Activated T-cell treated with anti-CD3 and anti-CD28 coated beads, Interleukin-2, amount 50 U/mL, for 4 hours (primary cell): ENCODE data around the gene RAB8A. TPM values are rescaled to one million over a fixed set of nuclear protein-coding genes. Genes with fewer than 3 reads are reported as not detected.
"Not testable (repeated sequence)": the region's sequence is repeated elsewhere in the genome, so short reads cannot be mapped to it uniquely, and the experiment has no call there.

Source experiments
- ATAC-seq, 2 donors: fragments of 200-7000 bp; cut with Tn5 transposase; one replicate each; pipeline ENCODE4 v1.10.0; 2021
- DNase-seq: peaks from one replicate; pipeline ENCODE4 v3.0.0-alpha.2; 2020
- H3K27me3 Mint-ChIP-seq: one replicate; pipeline ENCODE4 v1.8.0; 2021; ENCODE audit warnings: low read depth, mixed read lengths
- H3K36me3 Mint-ChIP-seq: one replicate; pipeline ENCODE4 v1.8.0; 2022; ENCODE audit warnings: mixed read lengths; ENCODE audit not compliant: insufficient read depth
- H3K4me1 Mint-ChIP-seq: one replicate; pipeline ENCODE4 v1.8.0; 2021; ENCODE audit warnings: low read depth, mixed read lengths
- H3K4me3 Mint-ChIP-seq: one replicate; pipeline ENCODE4 v1.8.0; 2021; ENCODE audit warnings: mild to moderate bottlenecking, moderate library complexity, mixed read lengths
- H3K9me3 Mint-ChIP-seq: one replicate; pipeline ENCODE4 v1.8.0; 2021; ENCODE audit warnings: mixed read lengths
- total RNA-seq, 3 donors: library from RNA; stranded (reverse); gene quantifications; one replicate each; pipeline ENCODE4 v1.2.1, GENCODE V29; 2021

RAB8A gene
- total RNA-seq, 3 donors from 2014 or later: 140 to 167 (median 153) TPM

DNA sequence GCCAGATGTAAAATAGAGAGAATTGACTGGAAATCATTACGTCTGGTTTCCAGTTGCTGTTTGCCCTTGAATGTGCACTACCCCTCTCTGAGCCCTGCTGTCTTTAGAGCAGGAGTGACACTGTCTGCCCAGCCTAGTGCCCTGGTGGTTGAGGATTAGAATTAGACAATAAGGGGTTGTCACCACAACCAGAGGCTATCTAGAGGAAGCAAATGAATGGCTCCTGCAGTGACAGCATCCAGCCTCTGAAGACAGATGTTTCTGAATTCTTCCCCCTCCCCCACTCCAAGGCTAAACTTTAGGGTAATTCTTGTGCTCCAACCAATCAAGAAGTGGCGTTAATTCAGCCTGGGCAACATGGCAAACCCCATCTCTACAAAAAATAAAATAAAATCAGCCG, 2.0 kb downstream of the RAB8A start:
- no peaks in the 10 kb centered on the region for H3K27me3 Mint-ChIP-seq
- peak overlapping the region; percentile 65 for H3K4me3 Mint-ChIP-seq
- no peak for ATAC-seq
- DNase-seq: no peak
- H3K9me3 Mint-ChIP-seq: no peaks in the 10 kb centered on the region
- peaks cover 13% of the 10 kb centered on the region for H3K36me3 Mint-ChIP-seq
- peaks cover 55% of the 10 kb centered on the region for H3K4me1 Mint-ChIP-seq

DNA sequence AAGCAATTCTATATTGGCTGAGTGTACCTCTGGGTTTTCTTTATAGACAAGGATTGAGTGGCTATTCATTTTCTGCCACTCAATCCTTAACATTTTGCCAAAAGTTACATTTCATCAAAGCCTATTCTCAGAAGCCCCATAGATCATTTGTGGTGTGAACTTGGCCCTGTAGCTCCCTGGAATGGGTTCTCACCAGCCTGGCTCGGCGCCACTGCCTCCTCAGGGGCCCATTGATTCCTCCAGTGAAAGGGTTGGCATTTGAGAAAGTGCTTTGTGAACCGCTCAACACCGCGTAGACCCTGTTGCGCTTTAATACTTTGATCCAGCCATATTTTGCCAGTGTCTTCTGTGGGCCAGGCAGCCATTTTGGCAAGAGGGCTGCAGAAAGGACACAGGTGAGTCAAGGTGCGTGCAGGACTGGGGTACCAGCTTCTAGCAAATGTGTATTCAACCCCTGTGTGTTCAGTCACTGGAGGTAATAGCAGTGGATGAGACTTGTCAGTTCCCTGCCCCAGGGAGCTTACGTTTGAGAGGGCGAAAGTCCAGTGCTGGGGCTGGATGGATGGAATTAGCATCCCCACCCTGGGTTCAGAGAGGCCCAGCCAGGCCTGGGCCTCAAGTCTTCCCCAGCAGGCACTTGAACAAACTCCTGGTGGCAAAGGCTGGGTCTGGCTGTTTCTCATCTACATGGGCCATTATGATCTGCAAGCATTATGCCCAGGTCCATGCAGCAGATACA, 3.8 kb downstream of the RAB8A start:
- Mint-ChIP-seq H3K4me3 (peak overlapping the region; percentile 31), H3K27me3 (no peaks in the 10 kb centered on the region), H3K9me3 (no peaks in the 10 kb centered on the region), H3K36me3 (peaks cover 18% of the 10 kb centered on the region), H3K4me1 (peaks cover 68% of the 10 kb centered on the region)
- no peak for DNase-seq
- ATAC-seq: no peak

DNA sequence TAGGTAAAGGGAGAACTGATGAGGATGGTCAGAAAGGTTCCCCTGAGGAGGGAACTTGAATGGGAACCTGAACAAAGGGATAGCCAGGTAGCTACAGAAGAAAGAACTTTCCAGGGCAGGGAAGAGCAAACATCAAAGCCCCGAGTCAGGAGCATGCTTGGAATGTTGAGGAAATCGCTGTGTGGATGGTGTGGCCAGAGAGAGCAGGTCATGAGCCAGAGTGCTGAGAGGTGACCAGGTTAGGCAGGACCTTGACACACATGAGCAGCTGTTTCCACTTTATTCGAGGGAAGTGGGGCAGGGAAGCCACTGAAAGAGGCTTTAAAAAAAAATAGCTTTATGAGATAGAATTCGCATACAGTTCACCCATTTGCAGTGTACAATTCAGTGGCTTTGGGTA, 4.4 kb downstream of the RAB8A start:
- no peak for ATAC-seq
- peaks cover 18% of the 10 kb centered on the region for H3K36me3 Mint-ChIP-seq
- DNase-seq: no peak
- no peak overlapping the region for H3K4me3 Mint-ChIP-seq
- no peaks in the 10 kb centered on the region for H3K27me3 Mint-ChIP-seq
- peaks cover 66% of the 10 kb centered on the region for H3K4me1 Mint-ChIP-seq
- no peaks in the 10 kb centered on the region for H3K9me3 Mint-ChIP-seq

DNA sequence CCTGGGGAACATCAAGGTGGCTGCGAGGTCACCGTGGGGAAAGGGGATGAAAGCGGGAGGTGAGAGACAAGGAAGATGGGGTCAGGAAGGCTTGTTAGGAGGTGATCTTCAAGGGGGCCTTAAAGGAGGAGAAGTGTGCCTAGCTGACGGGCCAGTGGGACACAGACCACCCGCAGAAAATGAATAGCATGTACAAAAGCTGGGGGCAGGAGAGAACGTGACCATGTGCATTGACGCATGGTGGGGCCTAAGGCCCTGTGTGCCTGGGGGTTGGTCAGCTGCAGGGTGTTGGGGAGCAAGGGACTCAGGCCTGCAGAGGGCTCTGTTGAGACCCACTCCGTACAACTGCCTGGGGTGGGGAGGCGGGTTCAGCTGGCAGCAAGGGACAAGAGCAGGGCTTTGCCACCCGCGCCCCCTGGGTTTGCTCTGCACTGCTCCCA, 5.9 kb downstream of the RAB8A start:
- DNase-seq: no peak
- ATAC-seq: no peak
- H3K36me3 Mint-ChIP-seq: peaks cover 23% of the 10 kb centered on the region

DNA sequence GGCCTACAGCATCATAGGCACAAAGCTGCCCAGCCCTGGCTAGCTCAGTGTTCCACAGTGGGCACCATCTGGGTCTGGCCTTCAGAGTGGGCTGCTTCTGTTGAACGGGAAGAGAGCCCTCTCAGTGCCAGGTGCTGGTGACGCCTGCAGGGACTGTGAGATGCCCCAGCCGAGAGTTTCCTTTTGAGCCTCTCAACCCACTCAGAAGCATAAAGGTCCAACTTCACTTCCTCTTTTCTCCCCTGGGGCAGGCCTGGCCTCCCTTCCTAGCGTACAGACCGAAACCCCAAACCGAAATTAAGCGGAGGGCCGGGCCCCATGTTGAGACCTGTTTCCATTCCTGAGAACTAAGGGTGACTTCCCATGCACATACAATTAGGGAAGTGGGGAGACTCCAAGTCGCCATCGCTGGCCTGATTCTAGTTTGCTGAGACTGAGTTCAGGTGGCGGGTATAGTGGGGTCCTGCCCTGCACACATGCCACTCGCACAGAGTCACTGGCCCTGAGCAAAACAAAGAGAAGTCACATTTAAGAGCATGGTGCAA, 6.9 kb downstream of the RAB8A start:
- Mint-ChIP-seq H3K4me1 (peaks cover 53% of the 10 kb centered on the region), H3K4me3 (peak overlapping the region; percentile 32), H3K9me3 (no peaks in the 10 kb centered on the region), H3K36me3 (peaks cover 22% of the 10 kb centered on the region), H3K27me3 (no peaks in the 10 kb centered on the region)
- DNase-seq (no peak), ATAC-seq (peak; percentile 63 to 77)

More for the DNA sequence above, 5.9 kb downstream of the RAB8A start:
- no peaks in the 10 kb centered on the region for H3K9me3 Mint-ChIP-seq
- H3K27me3 Mint-ChIP-seq: no peaks in the 10 kb centered on the region
- H3K4me1 Mint-ChIP-seq: peaks cover 60% of the 10 kb centered on the region
- peak overlapping the region; percentile 60 for H3K4me3 Mint-ChIP-seq

DNA sequence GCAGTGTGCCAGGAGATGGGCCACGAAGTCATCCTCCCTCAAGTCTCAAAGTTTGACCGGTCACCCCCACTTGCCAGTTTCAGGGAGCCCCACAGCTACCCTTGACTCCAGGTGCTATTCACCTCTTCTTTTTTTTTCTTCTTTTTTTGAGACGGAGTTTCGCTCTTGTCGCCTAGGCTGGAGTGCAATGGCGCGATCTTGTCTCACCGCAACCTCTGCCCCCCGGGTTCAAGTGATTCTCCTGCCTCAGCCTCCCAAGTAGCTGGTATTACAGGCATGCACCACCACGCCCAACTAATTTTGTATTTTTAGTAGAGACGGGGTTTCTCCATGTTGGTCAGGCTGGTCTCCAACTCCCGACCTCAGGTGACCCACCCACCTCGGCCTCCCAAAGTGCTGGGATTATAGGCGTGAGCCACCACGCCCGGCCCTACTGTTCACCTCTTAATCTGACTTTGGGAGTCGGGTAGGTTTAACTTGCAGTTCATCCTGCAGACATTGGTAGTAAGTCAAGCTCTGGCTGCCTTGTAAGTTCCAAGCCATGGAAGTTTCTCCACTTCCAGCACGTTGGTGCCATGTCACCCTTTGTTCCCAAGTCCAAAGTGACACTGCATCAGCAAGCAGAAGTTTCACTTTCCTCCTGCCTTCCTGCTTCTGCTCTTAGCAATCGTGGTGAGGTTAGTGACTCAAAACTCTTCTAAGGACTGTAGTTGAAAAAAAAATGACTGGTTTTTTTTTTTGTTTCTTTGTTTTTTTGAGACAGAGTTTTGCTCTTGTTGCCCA, 7.6 kb downstream of the RAB8A start:
- not testable (repeated sequence) for H3K9me3 Mint-ChIP-seq, H3K27me3 Mint-ChIP-seq, DNase-seq
- peak overlapping the region; percentile 49 for H3K4me3 Mint-ChIP-seq
- peaks cover 20% of the 10 kb centered on the region for H3K36me3 Mint-ChIP-seq
- H3K4me1 Mint-ChIP-seq: peaks cover 49% of the 10 kb centered on the region
- ATAC-seq: peak; percentile 71 to 74

DNA sequence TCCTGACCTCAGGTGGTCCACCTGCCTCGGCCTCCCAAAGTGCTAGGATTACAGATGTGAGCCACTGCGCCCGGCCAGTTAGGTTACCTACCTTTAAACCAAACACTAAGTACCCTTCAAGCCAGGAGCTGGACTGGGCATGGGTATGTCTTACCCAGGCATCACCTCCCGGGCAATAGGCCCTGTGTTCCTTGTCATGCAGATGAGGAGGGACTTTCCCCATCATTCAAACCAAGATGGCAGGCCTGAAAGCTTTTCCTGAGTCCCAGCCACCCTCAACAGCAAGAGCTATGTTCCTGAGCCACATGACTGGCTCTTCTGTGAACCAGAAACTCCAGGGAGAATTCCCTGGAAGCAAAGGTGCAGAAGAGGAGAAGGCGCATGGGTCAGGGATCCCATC, 9.5 kb downstream of the RAB8A start:
- DNase-seq: no peak
- H3K9me3 Mint-ChIP-seq: no peaks in the 10 kb centered on the region
- H3K4me3 Mint-ChIP-seq: no peak overlapping the region
- H3K36me3 Mint-ChIP-seq: peaks cover 21% of the 10 kb centered on the region
- peaks cover 36% of the 10 kb centered on the region for H3K4me1 Mint-ChIP-seq
- no peak for ATAC-seq
- H3K27me3 Mint-ChIP-seq: no peaks in the 10 kb centered on the region

DNA sequence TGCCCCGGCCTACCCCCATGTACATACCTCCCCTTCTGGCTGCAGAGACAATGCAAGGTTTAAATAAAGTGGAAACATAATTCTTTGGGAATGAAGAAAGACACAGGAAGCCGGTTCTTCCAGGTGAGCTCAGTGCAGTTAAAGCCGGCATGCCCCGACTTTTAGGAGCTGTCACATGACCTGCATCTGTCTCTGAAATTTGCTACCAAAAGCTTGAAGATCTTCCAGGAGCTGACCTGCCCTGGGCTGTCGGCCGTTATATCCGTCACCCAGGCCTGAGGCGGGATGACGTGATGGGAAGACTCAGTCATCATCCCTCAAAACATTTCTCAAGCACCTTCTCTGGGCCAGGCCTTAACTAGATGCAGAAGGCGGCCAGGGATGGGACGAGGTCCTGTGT, 10.3 kb downstream of the RAB8A start:
- Mint-ChIP-seq H3K4me1 (peaks cover 31% of the 10 kb centered on the region), H3K27me3 (no peaks in the 10 kb centered on the region), H3K9me3 (no peaks in the 10 kb centered on the region), H3K36me3 (peaks cover 26% of the 10 kb centered on the region), H3K4me3 (no peak overlapping the region)
- DNase-seq (no peak), ATAC-seq (no peak)

DNA sequence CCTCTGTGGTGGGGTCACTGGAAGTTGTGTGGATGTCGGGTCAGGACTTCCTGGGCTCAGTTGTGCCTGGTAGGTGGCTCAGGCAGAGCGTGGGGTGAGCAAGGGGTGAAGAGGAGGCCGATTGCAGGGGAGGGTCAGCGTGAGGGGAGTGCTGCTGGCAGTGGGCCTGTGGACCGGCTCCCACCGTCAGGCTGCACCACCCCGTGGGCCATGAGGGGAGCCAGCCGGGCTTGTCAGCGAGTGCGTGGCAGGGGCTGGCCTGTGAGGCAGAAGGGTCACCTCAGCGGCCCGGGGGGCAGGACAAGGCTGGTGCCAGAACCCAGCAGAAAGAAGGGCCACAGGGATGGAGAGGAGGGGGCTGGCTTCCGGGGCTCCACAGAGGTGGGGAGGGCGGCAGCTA, 13.3 kb downstream of the RAB8A start:
- H3K4me3 Mint-ChIP-seq: no peak overlapping the region
- ATAC-seq (no peak), DNase-seq (no peak)
- H3K36me3 Mint-ChIP-seq: peaks cover 30% of the 10 kb centered on the region
- H3K4me1 Mint-ChIP-seq: peaks cover 1% of the 10 kb centered on the region
- no peaks in the 10 kb centered on the region for H3K9me3 Mint-ChIP-seq
- no peaks in the 10 kb centered on the region for H3K27me3 Mint-ChIP-seq

DNA sequence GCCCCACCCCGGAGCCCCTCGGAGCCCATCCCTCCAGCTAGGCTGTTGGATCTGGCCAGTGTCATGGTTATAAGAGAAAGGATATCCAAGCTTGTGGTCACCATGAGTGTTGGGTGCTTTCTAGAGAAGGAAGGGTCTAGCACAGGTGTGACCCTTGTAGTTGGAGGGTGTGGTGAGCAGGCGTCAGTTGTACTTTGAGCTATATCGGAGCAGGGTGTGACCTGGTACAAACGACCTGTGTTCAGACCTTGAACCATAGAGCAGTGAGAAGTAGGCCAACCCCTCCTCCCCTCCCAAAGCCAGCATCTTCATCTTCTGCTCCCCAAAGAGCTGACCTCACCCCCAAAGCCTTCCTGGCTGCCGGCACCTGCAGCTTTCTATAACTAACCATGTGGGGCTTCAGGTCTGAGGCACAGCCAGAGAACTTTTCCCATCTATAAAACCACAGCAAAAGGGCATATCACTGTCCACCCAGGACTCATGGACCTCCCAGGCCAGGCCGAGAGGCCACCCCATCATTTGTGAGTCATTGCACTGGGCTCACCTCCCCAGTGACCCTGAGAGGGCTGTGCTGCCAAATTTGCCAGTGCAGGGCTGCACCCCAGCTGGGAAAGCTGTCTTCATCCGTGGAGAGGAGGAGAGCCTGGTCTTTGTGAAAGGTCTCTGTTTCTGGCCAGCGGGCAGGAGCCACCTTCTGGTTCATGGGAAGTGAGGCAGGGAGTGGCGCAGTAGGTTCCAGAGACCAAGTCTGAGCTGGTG, 14.2 kb downstream of the RAB8A start:
- Mint-ChIP-seq H3K9me3 (no peaks in the 10 kb centered on the region), H3K4me3 (no peak overlapping the region), H3K4me1 (no peaks in the 10 kb centered on the region), H3K36me3 (peaks cover 37% of the 10 kb centered on the region), H3K27me3 (no peaks in the 10 kb centered on the region)
- no peak for ATAC-seq
- DNase-seq: no peak

DNA sequence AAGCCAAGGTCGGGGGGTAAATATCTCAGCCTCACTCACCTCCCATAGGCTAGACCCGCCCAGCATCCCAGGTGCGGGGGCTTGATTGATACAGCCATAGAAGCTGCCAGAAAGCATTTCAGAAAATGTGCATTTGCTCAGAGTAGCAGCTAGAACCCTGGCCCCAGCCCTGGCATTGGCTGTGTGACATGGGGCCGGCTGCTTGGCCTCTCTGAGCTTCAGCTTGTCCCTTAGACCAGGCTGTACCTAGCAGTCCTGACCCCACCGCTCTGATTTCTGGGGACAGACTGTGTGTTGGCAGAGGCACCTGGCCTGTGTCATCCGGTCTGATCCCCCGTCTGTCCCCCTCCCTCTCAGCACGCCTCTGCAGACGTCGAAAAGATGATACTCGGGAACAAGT, 15.4 kb downstream of the RAB8A start:
- Mint-ChIP-seq H3K4me3 (no peak overlapping the region), H3K27me3 (no peaks in the 10 kb centered on the region), H3K9me3 (no peaks in the 10 kb centered on the region), H3K4me1 (no peaks in the 10 kb centered on the region), H3K36me3 (peaks cover 43% of the 10 kb centered on the region)
- ATAC-seq: no peak
- DNase-seq: no peak

DNA sequence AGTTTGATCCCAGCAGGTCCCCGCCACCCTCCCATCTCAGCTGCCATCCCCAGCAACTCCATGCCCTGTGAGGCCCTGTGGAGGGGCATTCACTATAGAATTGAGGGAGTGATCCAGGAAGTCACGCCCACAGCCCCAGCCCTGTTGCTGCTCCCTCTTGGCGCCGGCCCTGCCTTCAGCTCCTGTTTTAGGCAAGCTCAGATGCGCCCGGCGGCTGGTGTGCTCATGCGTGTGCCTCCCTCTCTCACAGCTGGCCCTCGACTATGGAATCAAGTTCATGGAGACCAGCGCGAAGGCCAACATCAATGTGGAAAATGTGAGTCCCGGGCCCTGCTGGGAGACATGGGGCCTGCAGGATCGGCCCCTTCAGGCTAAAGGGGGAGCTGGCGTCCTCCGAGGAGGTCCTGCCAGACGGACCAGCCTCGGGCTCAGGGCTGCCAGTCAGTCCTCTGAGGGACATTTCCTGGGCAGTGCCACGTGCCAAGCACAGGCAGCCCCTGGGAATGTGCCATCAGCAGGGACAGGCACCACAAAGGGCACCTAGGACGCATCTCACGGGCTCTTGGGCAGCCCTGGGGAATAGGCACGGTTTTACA, 16.2 kb downstream of the RAB8A start:
- Mint-ChIP-seq H3K27me3 (no peaks in the 10 kb centered on the region), H3K4me1 (no peaks in the 10 kb centered on the region), H3K36me3 (peaks cover 50% of the 10 kb centered on the region), H3K9me3 (no peaks in the 10 kb centered on the region), H3K4me3 (no peak overlapping the region)
- ATAC-seq (no peak), DNase-seq (no peak)

DNA sequence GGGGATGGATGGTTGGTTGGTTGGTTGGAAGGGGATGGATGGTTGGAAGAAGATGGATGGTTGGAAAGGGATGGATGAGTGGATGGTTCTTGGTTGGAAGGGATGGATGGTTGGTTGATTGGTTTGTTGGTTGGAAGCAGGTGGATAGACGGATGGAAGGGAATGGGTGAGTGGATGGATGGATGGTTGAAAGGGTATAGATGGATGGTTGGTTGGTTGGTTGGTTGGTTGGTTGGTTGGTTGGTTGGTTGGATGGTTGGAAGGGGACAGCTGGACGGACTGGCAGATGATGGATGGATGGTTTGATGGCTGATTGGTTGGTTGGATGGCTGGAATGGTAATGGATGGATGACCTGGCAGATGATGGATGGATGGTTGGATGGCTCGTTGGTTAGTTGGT, 20.0 kb downstream of the RAB8A start:
- ATAC-seq: no peak
- no peak overlapping the region for H3K4me3 Mint-ChIP-seq
- H3K27me3 Mint-ChIP-seq: no peaks in the 10 kb centered on the region
- H3K4me1 Mint-ChIP-seq: no peaks in the 10 kb centered on the region
- H3K9me3 Mint-ChIP-seq: no peaks in the 10 kb centered on the region
- no peak for DNase-seq
- H3K36me3 Mint-ChIP-seq: peaks cover 55% of the 10 kb centered on the region

DNA sequence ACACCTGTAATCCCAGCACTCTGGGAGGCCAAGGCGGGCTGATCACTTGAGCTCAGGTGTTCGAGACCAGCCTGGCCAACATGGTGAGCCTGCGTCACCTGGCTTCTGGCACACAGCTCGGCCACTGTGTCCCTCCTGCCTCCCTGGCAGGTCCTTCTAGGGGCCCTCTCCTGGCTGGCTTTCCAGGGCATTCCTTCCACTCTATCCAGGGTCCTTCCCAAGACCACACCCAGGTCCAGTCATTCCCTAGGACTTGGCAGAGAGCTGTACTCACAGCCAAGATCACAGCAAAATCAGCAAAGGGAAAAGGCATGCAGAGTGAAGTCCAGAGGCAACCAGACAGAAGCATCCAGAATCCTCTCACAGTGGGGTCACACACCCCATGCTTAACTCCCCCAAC, 22.1 kb downstream of the RAB8A start:
- no peak for ATAC-seq
- Mint-ChIP-seq H3K36me3 (peaks cover 48% of the 10 kb centered on the region), H3K4me3 (no peak overlapping the region), H3K27me3 (no peaks in the 10 kb centered on the region), H3K4me1 (no peaks in the 10 kb centered on the region), H3K9me3 (no peaks in the 10 kb centered on the region)
- DNase-seq: no peak
